ENCODE measurements around the gene DIRAS2. TPM values are rescaled to one million over a fixed set of nuclear protein-coding genes. Genes with fewer than 3 reads are reported as not detected.

Gene DIRAS2
- total and polyA plus RNA-seq, 12 donors, result 0.07 to 0.20 (median 0.11) TPM; not detected in 8

- TF ChIP-seq CTCF (IDR thresholded peaks at IDR 0.05), result no peak
- no peaks in the 10 kb centered on the region for H3K4me1 ChIP-seq
- no peaks in the 10 kb centered on the region for H3K36me3 ChIP-seq
- no peak for ATAC-seq
- H3K27me3 ChIP-seq, result peaks cover 0 to 22% (median 5%) of the 10 kb centered on the region in 7 donors
- no peak overlapping the region for H3K4me3 ChIP-seq
- 88 to 89% methylated on average over 18 of the region's 18 CpGs for whole genome bisulfite sequencing, 2 donors
- H3K27ac ChIP-seq, result no peak overlapping the region
- no peaks in the 10 kb centered on the region for H3K9me3 ChIP-seq
- no peak for DNase-seq
- intact Hi-C loops (cut with DNase I), result no loop called here
Observed at GRCh38 chr9:90613502-90613901, 29.1 kb downstream of the DIRAS2 start.

- DNase-seq (no peak), ATAC-seq (no peak)
- H3K27me3 ChIP-seq, result peaks cover 0 to 22% (median 5%) of the 10 kb centered on the region in 7 donors
Observed at GRCh38 chr9:90612957-90613356, 29.7 kb downstream of the DIRAS2 start.

GRCh38 chr9:90611568-90611967 lies 31.1 kb downstream of the DIRAS2 start:
- no peak for ATAC-seq
- intact Hi-C loops (cut with DNase I), result no loop called here
- H3K36me3 ChIP-seq, result no peaks in the 10 kb centered on the region
- 41 to 48% methylated on average over 3 of the region's 3 CpGs for WGBS, 2 donors
- peaks cover 0 to 22% (median 7%) of the 10 kb centered on the region in 7 donors for H3K27me3 ChIP-seq
- no peak overlapping the region for H3K27ac ChIP-seq
- DNase-seq, result no peak
- no peak overlapping the region for H3K4me3 ChIP-seq
- TF ChIP-seq CTCF (IDR thresholded peaks at IDR 0.05), result no peak
- H3K4me1 ChIP-seq, result no peaks in the 10 kb centered on the region
- no peaks in the 10 kb centered on the region for H3K9me3 ChIP-seq

More at GRCh38 chr9:90612957-90613356, 29.7 kb downstream of the DIRAS2 start:
- whole genome bisulfite sequencing, 2 donors, result 92 to 93% methylated on average over 14 of the region's 14 CpGs
- H3K4me1 ChIP-seq, result no peaks in the 10 kb centered on the region
- H3K4me3 ChIP-seq, result no peak overlapping the region
- H3K27ac ChIP-seq, result no peak overlapping the region
- TF ChIP-seq CTCF (IDR thresholded peaks at IDR 0.05), result no peak
- H3K9me3 ChIP-seq, result no peaks in the 10 kb centered on the region
- intact Hi-C loops (cut with DNase I), result no loop called here
- no peaks in the 10 kb centered on the region for H3K36me3 ChIP-seq

- DNase-seq, result no peak
- intact Hi-C loops (cut with DNase I), result no loop called here
- 83 to 87% methylated on average over 7 of the region's 7 CpGs for WGBS, 2 donors
- TF ChIP-seq CTCF (IDR thresholded peaks at IDR 0.05), result no peak
- Histone ChIP-seq H3K27me3 (peaks cover 0 to 22% (median 7%) of the 10 kb centered on the region in 7 donors), H3K36me3 (no peaks in the 10 kb centered on the region), H3K27ac (no peak overlapping the region), H3K4me1 (no peaks in the 10 kb centered on the region), H3K4me3 (no peak overlapping the region), H3K9me3 (no peaks in the 10 kb centered on the region)
- no peak for ATAC-seq
Observed at GRCh38 chr9:90611121-90611520, 31.5 kb downstream of the DIRAS2 start.
